ENCODE data around the gene EPN1. TPM values are rescaled to one million over a fixed set of nuclear protein-coding genes. Genes with fewer than 3 reads are reported as not detected.
"Not testable (repeated sequence)": the region's sequence is repeated elsewhere in the genome, so short reads cannot be mapped to it uniquely, and the experiment has no call there.

The EPN1 gene
- total RNA-seq, 2 donors from 2014 or later, result 179 to 187 TPM

- Histone ChIP-seq H3K36me3 (no peaks in the 10 kb centered on the region), H3K4me1 (no peaks in the 10 kb centered on the region), H3K27me3 (no peaks in the 10 kb centered on the region), H3K4me3 (no peak overlapping the region), H3K27ac (no peak overlapping the region), H3K9me3 (no peaks in the 10 kb centered on the region)
- TF ChIP-seq, protein P1, sequence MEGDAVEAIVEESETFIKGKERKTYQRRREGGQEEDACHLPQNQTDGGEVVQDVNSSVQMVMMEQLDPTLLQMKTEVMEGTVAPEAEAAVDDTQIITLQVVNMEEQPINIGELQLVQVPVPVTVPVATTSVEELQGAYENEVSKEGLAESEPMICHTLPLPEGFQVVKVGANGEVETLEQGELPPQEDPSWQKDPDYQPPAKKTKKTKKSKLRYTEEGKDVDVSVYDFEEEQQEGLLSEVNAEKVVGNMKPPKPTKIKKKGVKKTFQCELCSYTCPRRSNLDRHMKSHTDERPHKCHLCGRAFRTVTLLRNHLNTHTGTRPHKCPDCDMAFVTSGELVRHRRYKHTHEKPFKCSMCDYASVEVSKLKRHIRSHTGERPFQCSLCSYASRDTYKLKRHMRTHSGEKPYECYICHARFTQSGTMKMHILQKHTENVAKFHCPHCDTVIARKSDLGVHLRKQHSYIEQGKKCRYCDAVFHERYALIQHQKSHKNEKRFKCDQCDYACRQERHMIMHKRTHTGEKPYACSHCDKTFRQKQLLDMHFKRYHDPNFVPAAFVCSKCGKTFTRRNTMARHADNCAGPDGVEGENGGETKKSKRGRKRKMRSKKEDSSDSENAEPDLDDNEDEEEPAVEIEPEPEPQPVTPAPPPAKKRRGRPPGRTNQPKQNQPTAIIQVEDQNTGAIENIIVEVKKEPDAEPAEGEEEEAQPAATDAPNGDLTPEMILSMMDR (IDR thresholded peaks at IDR 0.05), result no peak
- no peak for DNase-seq (ENCODE audit: low spot score)
These were observed 38.0 kb downstream of the EPN1 start for GRCh38 chr19:55712804-55713631.

- Histone ChIP-seq H3K4me3 (no peak overlapping the region), H3K36me3 (no peaks in the 10 kb centered on the region), H3K27ac (no peak overlapping the region), H3K9me3 (peaks cover 0 to 15% of the 10 kb centered on the region in 2 donors), H3K27me3 (no peaks in the 10 kb centered on the region), H3K4me1 (no peaks in the 10 kb centered on the region)
- no peak for DNase-seq (ENCODE audit: low spot score)
- TF ChIP-seq, protein P1 (IDR thresholded peaks at IDR 0.05), result no peak
These were observed 41.5 kb downstream of the EPN1 start for GRCh38 chr19:55716531-55716930.

DNA sequence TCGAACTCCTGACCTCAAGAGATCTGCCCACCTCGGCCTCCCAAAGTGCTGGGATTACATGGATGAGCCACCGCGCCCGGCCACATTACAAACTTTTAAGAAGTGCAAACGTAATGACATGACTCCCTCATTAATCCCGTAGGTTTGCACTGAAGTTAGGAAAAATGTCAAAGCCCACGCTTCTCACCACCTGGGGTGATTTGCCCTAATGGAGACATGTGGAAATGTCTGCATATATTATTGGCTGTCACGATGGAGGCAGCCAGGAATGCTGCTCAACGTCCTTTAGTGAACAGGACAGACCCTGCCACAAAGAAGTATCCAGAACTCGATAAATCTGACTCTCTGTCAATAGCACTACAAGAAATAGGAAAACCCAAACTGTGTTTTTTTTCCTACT is 42.2 kb downstream of the EPN1 start:
- Histone ChIP-seq H3K4me3 (no peak overlapping the region), H3K9me3 (peaks cover 0 to 22% of the 10 kb centered on the region in 2 donors), H3K27me3 (no peaks in the 10 kb centered on the region), H3K27ac (no peak overlapping the region), H3K4me1 (no peaks in the 10 kb centered on the region), H3K36me3 (no peaks in the 10 kb centered on the region)
- TF ChIP-seq, protein P1 (IDR thresholded peaks at IDR 0.05), result no peak
- no peak for DNase-seq (ENCODE audit: low spot score)

DNA sequence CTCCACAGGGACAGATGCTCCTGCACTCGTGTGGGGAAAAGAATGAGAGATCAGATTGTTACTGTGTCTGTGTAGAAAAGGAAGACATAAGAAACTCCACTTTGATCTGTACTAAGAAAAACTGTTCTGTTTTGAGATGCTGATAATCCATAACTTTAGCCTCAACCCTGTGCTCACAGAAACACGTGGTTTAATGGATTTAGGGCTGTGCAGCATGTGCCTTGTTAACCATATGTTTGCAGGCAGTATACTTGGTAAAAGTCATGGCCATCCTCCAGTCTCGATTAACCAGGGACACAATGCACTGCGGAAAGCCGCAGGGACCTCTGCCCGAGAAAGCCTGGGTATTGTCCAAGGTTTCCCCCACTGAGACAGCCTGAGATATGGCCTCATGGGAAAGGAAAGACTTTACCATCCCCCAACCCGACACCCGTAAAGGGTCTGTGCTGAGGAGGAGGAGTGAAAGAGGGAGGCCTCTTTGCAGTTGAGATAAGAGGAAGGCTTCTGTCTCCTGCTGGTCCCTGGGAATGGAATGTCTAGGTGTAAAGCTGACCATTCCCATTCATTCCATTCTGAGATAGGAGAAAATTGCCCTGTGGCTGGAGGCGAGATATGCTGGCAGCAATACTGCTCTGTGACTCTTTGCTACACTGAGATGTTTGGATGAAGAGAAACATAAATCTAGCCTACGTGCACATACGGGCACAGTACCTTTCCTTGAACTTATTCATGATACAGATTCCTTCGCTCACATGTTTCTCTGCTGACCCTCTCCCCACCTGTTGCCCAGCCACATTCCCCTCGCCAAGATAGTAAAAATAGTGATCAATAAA is 43.1 kb downstream of the EPN1 start:
- H3K27ac ChIP-seq; H3K36me3 ChIP-seq; H3K4me3 ChIP-seq; H3K27me3 ChIP-seq; H3K4me1 ChIP-seq; DNase-seq (ENCODE audit: low spot score): not testable (repeated sequence)
- peaks cover 0 to 23% of the 10 kb centered on the region in 2 donors for H3K9me3 ChIP-seq

GRCh38 chr19:55720214-55720746 is 45.3 kb downstream of the EPN1 start:
- H3K27me3 ChIP-seq, result no peaks in the 10 kb centered on the region
- H3K4me1 ChIP-seq, result no peaks in the 10 kb centered on the region
- no peak overlapping the region for H3K27ac ChIP-seq
- DNase-seq (ENCODE audit: low spot score), result no peak
- TF ChIP-seq, protein P1 (IDR thresholded peaks at IDR 0.05), result no peak
- H3K4me3 ChIP-seq, result no peak overlapping the region
- no peaks in the 10 kb centered on the region for H3K36me3 ChIP-seq
- H3K9me3 ChIP-seq, result peaks cover 0 to 23% of the 10 kb centered on the region in 2 donors

- Histone ChIP-seq H3K4me1 (no peaks in the 10 kb centered on the region), H3K9me3 (peaks cover 0 to 23% of the 10 kb centered on the region in 2 donors), H3K4me3 (no peak overlapping the region), H3K36me3 (no peaks in the 10 kb centered on the region), H3K27ac (no peak overlapping the region), H3K27me3 (no peaks in the 10 kb centered on the region)
- DNase-seq (ENCODE audit: low spot score), result no peak
- TF ChIP-seq, protein P1 (IDR thresholded peaks at IDR 0.05), result no peak
These were observed 45.8 kb downstream of the EPN1 start for GRCh38 chr19:55720801-55721200.
